ENCODE data around the gene ZNF101. TPM values are rescaled to one million over a fixed set of nuclear protein-coding genes. Genes with fewer than 3 reads are reported as not detected.

The ZNF101 gene
- total RNA-seq, 1 experiment from 2014 or later = 51.4 TPM

GRCh38 chr19:19668230-19669012 lies at the start of gene ZNF101 (continued):
- TF ChIP-seq ZNF532 (CRISPR knock-in tag; IDR thresholded peaks at IDR 0.05; ENCODE audit: borderline replicate concordance) (no peak), STAT6 (CRISPR knock-in tag; conservative IDR thresholded peaks at IDR 0.05; ENCODE audit: low read depth) (no peak), ZNF121 (CRISPR knock-in tag; IDR thresholded peaks at IDR 0.05) (no peak), AFF4 (CRISPR knock-in tag; IDR thresholded peaks at IDR 0.05; ENCODE audit: borderline replicate concordance) (no peak), ZNF512 (CRISPR knock-in tag; IDR thresholded peaks at IDR 0.05; ENCODE audit: borderline replicate concordance) (no peak), HMGXB4 (CRISPR knock-in tag; IDR thresholded peaks at IDR 0.05) (no peak), SMAD3 (CRISPR knock-in tag; IDR thresholded peaks at IDR 0.05; ENCODE audit: borderline replicate concordance) (no peak), ATF3 (CRISPR knock-in tag; conservative IDR thresholded peaks at IDR 0.05) (no peak)
